K562 (cell line): ENCODE measurements around the gene EML2. TPM values are rescaled to one million over a fixed set of nuclear protein-coding genes. Genes with fewer than 3 reads are reported as not detected.

Source experiments
- BACH1 ChIP-seq: fragments of 200-800 bp; sonication (Bioruptor generic); IDR thresholded peaks from 2 replicates; pipeline ENCODE4 v1.6.1; 2016; ENCODE audit warnings: missing genetic modification characterization, missing compliant biosample characterization
- DDX20 ChIP-seq: fragments of 450-650 bp; IDR thresholded peaks from 2 replicates; pipeline ENCODE4 v1.6.1; 2016; ENCODE audit warnings: missing genetic modification characterization, low read depth, mild to moderate bottlenecking, missing compliant biosample characterization, moderate library complexity
- ERF ChIP-seq: fragments of 450-650 bp; formaldehyde crosslinking; IDR thresholded peaks from 2 replicates; pipeline ENCODE4 v1.4.0; 2020; ENCODE audit warnings: mild to moderate bottlenecking, mixed read lengths
- KLF13 ChIP-seq: fragments of 450-650 bp; IDR thresholded peaks from 2 replicates; pipeline ENCODE4 v1.6.1; 2016; ENCODE audit warnings: missing genetic modification characterization, low read depth, mild to moderate bottlenecking, missing compliant biosample characterization, moderate library complexity, borderline replicate concordance
- NR4A1 ChIP-seq, 2 experiments: fragments of 250-450 bp in 1 of 2; fragments of 450-650 bp in 1 of 2; sonication (Bioruptor Pico) in 1 of 2; IDR thresholded peaks; 2 replicates each; pipeline versions ENCODE4 v1.4.0 to v1.6.1; 2016 to 2020; ENCODE audit warnings: mild to moderate bottlenecking in 2 of 2, missing compliant biosample characterization in 1 of 2, missing genetic modification characterization in 1 of 2, moderate library complexity in 1 of 2
- PTRF ChIP-seq: fragments of 450-650 bp; IDR thresholded peaks from 2 replicates; pipeline ENCODE4 v1.6.1; 2016; ENCODE audit warnings: mild to moderate bottlenecking, missing genetic modification characterization, missing compliant biosample characterization
- RAD51 ChIP-seq: fragments of 450-650 bp; IDR thresholded peaks from 2 replicates; pipeline ENCODE4 v1.7.1; 2016; ENCODE audit warnings: low read depth, mild to moderate bottlenecking, borderline replicate concordance
- SMAD4 ChIP-seq: fragments of 250-450 bp; sonication (Bioruptor Pico); conservative IDR thresholded peaks from 2 replicates; pipeline ENCODE4 v1.8.0; 2021; ENCODE audit warnings: inconsistent platforms, mild to moderate bottlenecking, moderate library complexity
- TAF7 ChIP-seq: fragments of 450-650 bp; IDR thresholded peaks from 2 replicates; pipeline ENCODE4 v1.6.1; 2016; ENCODE audit warnings: missing genetic modification characterization, missing compliant biosample characterization
- ZNF239 ChIP-seq: fragments of 250-450 bp; sonication (Bioruptor Pico); IDR thresholded peaks from 2 replicates; pipeline ENCODE4 v1.4.0; 2020; ENCODE audit warnings: mild to moderate bottlenecking
- polyA plus RNA-seq, 8 experiments: library from polyadenylated mRNA; depleted of rRNA in 4 of 8; stranded (reverse) in 5 of 8; unstranded in 3 of 8; fragments of >200 nt; fragmentation: Nextera tagmentation in 2 of 8; fragmentation: Illumina TruSeq in 1 of 8; extraction: Ambion mirVana in 2 of 8; extraction: Trizol in 1 of 8; gene quantifications; 2 replicates each; pipeline versions ENCODE4 v1.2.1 to v1.2.3, GENCODE V29; 2011 to 2014; ENCODE audit warnings: inconsistent platforms in 1 of 8, missing spikeins in 1 of 8
- total RNA-seq, 7 experiments: library from RNA; depleted of rRNA in 6 of 7; stranded (reverse); fragments of >200 nt in 6 of 7; fragmentation: Illumina TruSeq in 2 of 7; extraction: Trizol in 2 of 7; gene quantifications; 2 replicates each; pipeline versions ENCODE4 v1.2.1 to v1.2.3, GENCODE V29; 2011 to 2021; ENCODE audit warnings: low replicate concordance in 1 of 7
- TF ChIP-seq, protein P1 (sequence below): fragments of 450-650 bp; IDR thresholded peaks from 2 replicates; pipeline ENCODE4 v1.6.1; 2017; ENCODE audit warnings: antibody characterized with exemption, mild to moderate bottlenecking
- TF ChIP-seq, protein P2 (sequence below): fragments of 200-800 bp; sonication (Bioruptor generic); IDR thresholded peaks from 2 replicates; pipeline ENCODE4 v1.6.1; 2017; ENCODE audit warnings: missing genetic modification characterization, missing compliant biosample characterization
- TF ChIP-seq, protein P3 (sequence below), 2 experiments: fragments of 250-450 bp in 1 of 2; fragments of 450-650 bp in 1 of 2; sonication (Bioruptor Pico) in 1 of 2; IDR thresholded peaks; 2 replicates each; pipeline versions ENCODE4 v1.6.1 to v1.8.0; 2016 to 2021; ENCODE audit warnings: mild to moderate bottlenecking in 2 of 2, moderate library complexity in 2 of 2, missing compliant biosample characterization in 1 of 2, missing genetic modification characterization in 1 of 2
- TF ChIP-seq, protein P4 (sequence below): fragments of 450-650 bp; conservative IDR thresholded peaks from 2 replicates; pipeline ENCODE4 v1.6.1; 2016; ENCODE audit warnings: missing genetic modification characterization, low read depth, mild to moderate bottlenecking, missing compliant biosample characterization, moderate library complexity
- TF ChIP-seq, protein P5 (sequence below): fragments of 450-650 bp; formaldehyde crosslinking; IDR thresholded peaks from 2 replicates; pipeline ENCODE4 v1.4.0; 2022; ENCODE audit warnings: mild to moderate bottlenecking, moderate library complexity

The EML2 gene
- total and polyA plus RNA-seq, 9 of the 15 experiments (the other 6 are each of a cell fraction or from before 2014, with no cell fraction given) = 2.6 to 69.6 (median 24.8) TPM

DNA sequence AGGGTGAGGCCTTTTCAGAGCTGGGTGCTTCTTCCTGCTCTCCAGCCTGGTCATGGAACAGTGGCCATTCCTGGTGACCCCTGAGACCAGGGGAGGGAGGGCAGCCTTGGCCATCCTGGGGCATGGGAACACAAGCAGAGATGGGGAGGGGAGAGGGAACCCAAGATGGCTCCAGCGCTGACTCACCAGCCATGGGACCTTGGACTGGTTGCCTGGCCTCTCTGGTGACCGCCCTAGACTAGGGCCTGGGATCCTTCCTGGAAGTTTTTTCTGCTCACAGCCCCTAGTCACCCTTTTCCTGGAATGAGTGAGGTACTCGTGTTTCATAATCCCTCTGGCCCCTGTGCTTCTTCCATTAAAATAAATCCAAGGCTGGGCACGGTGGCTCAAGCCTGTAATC lies 51.3 kb downstream of the EML2 start (continued):
- TF ChIP-seq SMAD4 (CRISPR knock-in tag) (peak; percentile 61), ZNF239 (CRISPR knock-in tag) (peak; percentile 21; the same call in 1 of the 2 replicates), PTRF (peak; percentile 52; the same call in 1 of the 2 replicates), DDX20 (tag) (peak; percentile 47; the same call in 1 of the 2 replicates), TAF7 (tag) (peak; percentile 40; the same call in 1 of the 2 replicates), NR4A1 (CRISPR knock-in tag; IDR thresholded peaks at IDR 0.05) (no peak), NR4A1 (tag; IDR thresholded peaks at IDR 0.05) (peak; percentile 91), BACH1 (peak; percentile 54; the same call in 1 of the 2 replicates), ERF (no peak), KLF13 (tag) (0 out of 2 replicates have a peak, but pooled peaks have one; percentile 25), RAD51 (no peak)
- TF ChIP-seq, protein P1, sequence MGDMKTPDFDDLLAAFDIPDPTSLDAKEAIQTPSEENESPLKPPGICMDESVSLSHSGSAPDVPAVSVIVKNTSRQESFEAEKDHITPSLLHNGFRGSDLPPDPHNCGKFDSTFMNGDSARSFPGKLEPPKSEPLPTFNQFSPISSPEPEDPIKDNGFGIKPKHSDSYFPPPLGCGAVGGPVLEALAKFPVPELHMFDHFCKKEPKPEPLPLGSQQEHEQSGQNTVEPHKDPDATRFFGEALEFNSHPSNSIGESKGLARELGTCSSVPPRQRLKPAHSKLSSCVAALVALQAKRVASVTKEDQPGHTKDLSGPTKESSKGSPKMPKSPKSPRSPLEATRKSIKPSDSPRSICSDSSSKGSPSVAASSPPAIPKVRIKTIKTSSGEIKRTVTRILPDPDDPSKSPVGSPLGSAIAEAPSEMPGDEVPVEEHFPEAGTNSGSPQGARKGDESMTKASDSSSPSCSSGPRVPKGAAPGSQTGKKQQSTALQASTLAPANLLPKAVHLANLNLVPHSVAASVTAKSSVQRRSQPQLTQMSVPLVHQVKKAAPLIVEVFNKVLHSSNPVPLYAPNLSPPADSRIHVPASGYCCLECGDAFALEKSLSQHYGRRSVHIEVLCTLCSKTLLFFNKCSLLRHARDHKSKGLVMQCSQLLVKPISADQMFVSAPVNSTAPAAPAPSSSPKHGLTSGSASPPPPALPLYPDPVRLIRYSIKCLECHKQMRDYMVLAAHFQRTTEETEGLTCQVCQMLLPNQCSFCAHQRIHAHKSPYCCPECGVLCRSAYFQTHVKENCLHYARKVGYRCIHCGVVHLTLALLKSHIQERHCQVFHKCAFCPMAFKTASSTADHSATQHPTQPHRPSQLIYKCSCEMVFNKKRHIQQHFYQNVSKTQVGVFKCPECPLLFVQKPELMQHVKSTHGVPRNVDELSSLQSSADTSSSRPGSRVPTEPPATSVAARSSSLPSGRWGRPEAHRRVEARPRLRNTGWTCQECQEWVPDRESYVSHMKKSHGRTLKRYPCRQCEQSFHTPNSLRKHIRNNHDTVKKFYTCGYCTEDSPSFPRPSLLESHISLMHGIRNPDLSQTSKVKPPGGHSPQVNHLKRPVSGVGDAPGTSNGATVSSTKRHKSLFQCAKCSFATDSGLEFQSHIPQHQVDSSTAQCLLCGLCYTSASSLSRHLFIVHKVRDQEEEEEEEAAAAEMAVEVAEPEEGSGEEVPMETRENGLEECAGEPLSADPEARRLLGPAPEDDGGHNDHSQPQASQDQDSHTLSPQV = peak; percentile 96
- TF ChIP-seq, protein P2, sequence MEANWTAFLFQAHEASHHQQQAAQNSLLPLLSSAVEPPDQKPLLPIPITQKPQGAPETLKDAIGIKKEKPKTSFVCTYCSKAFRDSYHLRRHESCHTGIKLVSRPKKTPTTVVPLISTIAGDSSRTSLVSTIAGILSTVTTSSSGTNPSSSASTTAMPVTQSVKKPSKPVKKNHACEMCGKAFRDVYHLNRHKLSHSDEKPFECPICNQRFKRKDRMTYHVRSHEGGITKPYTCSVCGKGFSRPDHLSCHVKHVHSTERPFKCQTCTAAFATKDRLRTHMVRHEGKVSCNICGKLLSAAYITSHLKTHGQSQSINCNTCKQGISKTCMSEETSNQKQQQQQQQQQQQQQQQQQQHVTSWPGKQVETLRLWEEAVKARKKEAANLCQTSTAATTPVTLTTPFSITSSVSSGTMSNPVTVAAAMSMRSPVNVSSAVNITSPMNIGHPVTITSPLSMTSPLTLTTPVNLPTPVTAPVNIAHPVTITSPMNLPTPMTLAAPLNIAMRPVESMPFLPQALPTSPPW (CRISPR knock-in tag) = 0 out of 2 replicates have a peak, but pooled peaks have one; percentile 12
- TF ChIP-seq, protein P3, sequence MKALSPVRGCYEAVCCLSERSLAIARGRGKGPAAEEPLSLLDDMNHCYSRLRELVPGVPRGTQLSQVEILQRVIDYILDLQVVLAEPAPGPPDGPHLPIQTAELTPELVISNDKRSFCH (CRISPR knock-in tag; IDR thresholded peaks at IDR 0.05) = no peak
- TF ChIP-seq, protein P3 (tag; IDR thresholded peaks at IDR 0.05) = peak; percentile 65
- TF ChIP-seq, protein P4, sequence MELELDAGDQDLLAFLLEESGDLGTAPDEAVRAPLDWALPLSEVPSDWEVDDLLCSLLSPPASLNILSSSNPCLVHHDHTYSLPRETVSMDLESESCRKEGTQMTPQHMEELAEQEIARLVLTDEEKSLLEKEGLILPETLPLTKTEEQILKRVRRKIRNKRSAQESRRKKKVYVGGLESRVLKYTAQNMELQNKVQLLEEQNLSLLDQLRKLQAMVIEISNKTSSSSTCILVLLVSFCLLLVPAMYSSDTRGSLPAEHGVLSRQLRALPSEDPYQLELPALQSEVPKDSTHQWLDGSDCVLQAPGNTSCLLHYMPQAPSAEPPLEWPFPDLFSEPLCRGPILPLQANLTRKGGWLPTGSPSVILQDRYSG (tag) = peak; percentile 55; the same call in 1 of the 2 replicates
- TF ChIP-seq, protein P5, sequence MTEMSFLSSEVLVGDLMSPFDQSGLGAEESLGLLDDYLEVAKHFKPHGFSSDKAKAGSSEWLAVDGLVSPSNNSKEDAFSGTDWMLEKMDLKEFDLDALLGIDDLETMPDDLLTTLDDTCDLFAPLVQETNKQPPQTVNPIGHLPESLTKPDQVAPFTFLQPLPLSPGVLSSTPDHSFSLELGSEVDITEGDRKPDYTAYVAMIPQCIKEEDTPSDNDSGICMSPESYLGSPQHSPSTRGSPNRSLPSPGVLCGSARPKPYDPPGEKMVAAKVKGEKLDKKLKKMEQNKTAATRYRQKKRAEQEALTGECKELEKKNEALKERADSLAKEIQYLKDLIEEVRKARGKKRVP = 0 out of 2 replicates have a peak, but pooled peaks have one; percentile 9
